ENCODE measurements around the gene TPRG1L. TPM values are rescaled to one million over a fixed set of nuclear protein-coding genes. Genes with fewer than 3 reads are reported as not detected.

Gene TPRG1L
- total and polyA plus RNA-seq, 10 of the 15 experiments (the other 5 are each of a cell fraction or from before 2014, with no cell fraction given), result 1.5 to 16.5 (median 8.0) TPM

DNA sequence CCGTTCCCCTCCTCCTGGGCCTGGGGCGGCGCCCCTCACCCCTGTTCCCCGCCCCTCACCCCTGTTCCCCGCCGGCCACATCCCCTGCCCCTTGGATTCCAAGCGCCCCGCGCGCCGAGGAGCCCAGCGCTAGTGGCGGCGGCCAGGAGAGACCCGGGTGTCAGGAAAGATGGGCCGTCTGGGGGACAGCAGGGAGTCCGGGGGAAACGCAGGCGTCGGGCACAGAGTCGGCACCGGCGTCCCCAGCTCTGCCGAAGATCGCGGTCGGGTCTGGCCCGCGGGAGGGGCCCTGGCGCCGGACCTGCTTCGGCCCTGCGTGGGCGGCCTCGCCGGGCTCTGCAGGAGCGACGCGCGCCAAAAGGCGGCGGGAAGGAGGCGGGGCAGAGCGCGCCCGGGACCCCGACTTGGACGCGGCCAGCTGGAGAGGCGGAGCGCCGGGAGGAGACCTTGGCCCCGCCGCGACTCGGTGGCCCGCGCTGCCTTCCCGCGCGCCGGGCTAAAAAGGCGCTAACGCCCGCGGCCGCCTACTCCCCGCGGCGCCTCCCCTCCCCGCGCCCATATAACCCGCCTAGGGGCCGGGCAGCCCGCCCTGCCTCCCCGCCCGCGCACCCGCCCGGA is 27.2 kb downstream of the TPRG1L start, which contains the start of gene TP73 (continued):
- TF ChIP-seq, protein P1, sequence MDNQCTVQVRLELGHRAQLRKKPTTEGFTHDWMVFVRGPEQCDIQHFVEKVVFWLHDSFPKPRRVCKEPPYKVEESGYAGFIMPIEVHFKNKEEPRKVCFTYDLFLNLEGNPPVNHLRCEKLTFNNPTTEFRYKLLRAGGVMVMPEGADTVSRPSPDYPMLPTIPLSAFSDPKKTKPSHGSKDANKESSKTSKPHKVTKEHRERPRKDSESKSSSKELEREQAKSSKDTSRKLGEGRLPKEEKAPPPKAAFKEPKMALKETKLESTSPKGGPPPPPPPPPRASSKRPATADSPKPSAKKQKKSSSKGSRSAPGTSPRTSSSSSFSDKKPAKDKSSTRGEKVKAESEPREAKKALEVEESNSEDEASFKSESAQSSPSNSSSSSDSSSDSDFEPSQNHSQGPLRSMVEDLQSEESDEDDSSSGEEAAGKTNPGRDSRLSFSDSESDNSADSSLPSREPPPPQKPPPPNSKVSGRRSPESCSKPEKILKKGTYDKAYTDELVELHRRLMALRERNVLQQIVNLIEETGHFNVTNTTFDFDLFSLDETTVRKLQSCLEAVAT (IDR thresholded peaks at IDR 0.05), result no peak
- TF ChIP-seq ZBED1 (IDR thresholded peaks at IDR 0.05; ENCODE audit: borderline replicate concordance) (no peak), MYB (IDR thresholded peaks at IDR 0.05; ENCODE audit: borderline replicate concordance, low read depth, low read length) (no peak), IRF5 (IDR thresholded peaks at IDR 0.05; ENCODE audit: borderline replicate concordance) (no peak), SUZ12 (IDR thresholded peaks at IDR 0.05; ENCODE audit: unreplicated experiment) (no peak), SP1 (IDR thresholded peaks at IDR 0.05; ENCODE audit: low read depth, low read length) (no peak), SMAD5 (IDR thresholded peaks at IDR 0.05; ENCODE audit: low read depth) (no peak), ATF7 (IDR thresholded peaks at IDR 0.05; ENCODE audit: low read depth) (no peak), KDM1A (IDR thresholded peaks at IDR 0.05; ENCODE audit: borderline replicate concordance) (no peak), KLF5 (IDR thresholded peaks at IDR 0.05; ENCODE audit: partially characterized antibody) (no peak), JUNB (IDR thresholded peaks at IDR 0.05) (no peak), FOXK2 (IDR thresholded peaks at IDR 0.05) (no peak), GATAD2B (conservative IDR thresholded peaks at IDR 0.05; ENCODE audit: low read depth) (peak; percentile 84), SIX5 (IDR thresholded peaks at IDR 0.05; ENCODE audit: low read depth, low read length, severe bottlenecking) (no peak), RELA (IDR thresholded peaks at IDR 0.05; ENCODE audit: borderline replicate concordance, partially characterized antibody) (no peak), ZNF384 (IDR thresholded peaks at IDR 0.05; ENCODE audit: borderline replicate concordance, low read depth, low read length) (no peak), RB1 (IDR thresholded peaks at IDR 0.05; ENCODE audit: borderline replicate concordance) (peak; percentile 91; the same call in 1 of the 2 replicates), ELK1 (IDR thresholded peaks at IDR 0.05; ENCODE audit: low read depth, low read length) (no peak), ZNF687 (IDR thresholded peaks at IDR 0.05) (no peak), JUND (IDR thresholded peaks at IDR 0.05; ENCODE audit: low read depth, low read length) (no peak), POLR2A (IDR thresholded peaks at IDR 0.05; ENCODE audit: low read depth, low read length) (no peak), RFX5 (IDR thresholded peaks at IDR 0.05; ENCODE audit: low read depth, low read length) (no peak), BCL11A (IDR thresholded peaks at IDR 0.05; ENCODE audit: low read depth, low read length) (no peak)
- TF ChIP-seq, protein P2, sequence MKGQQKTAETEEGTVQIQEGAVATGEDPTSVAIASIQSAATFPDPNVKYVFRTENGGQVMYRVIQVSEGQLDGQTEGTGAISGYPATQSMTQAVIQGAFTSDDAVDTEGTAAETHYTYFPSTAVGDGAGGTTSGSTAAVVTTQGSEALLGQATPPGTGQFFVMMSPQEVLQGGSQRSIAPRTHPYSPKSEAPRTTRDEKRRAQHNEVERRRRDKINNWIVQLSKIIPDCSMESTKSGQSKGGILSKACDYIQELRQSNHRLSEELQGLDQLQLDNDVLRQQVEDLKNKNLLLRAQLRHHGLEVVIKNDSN (IDR thresholded peaks at IDR 0.05; ENCODE audit: borderline replicate concordance, extremely low read length, insufficient read depth, low read depth, low read length), result no peak

All from GM12878 (cell line).